Heart right ventricle (tissue), 16 donors: ENCODE results near the gene COPZ1. TPM values are rescaled to one million over a fixed set of nuclear protein-coding genes. Genes with fewer than 3 reads are reported as not detected.

Experiments used
- ATAC-seq, 8 donors: fragments of 200-7000 bp; cut with Tn5 transposase; one replicate each; pipeline ENCODE4 v1.9.1; 2020; ENCODE audit warnings: mild to moderate bottlenecking in 8 of 8, moderate library complexity in 8 of 8, moderate number of reproducible peaks in 1 of 8
- DNase-seq, 2 donors: peaks; one replicate each; pipeline ENCODE4 v3.0.0-alpha.2; 2020
- H3K27ac ChIP-seq, 10 donors: fragments of 200-600 bp; sonication (generic) in 2 of 10; one replicate each; pipeline versions ENCODE4 v1.5.0 to v1.8.0; 2020 to 2022; ENCODE audit warnings: mild to moderate bottlenecking in 3 of 10
- H3K27me3 ChIP-seq, 7 donors: fragments of 200-600 bp; one replicate each; pipeline ENCODE4 v1.8.0; 2021 to 2022; ENCODE audit warnings: mild to moderate bottlenecking in 2 of 7
- H3K36me3 ChIP-seq, 9 donors: fragments of 200-600 bp; sonication (generic) in 1 of 9; one replicate each; pipeline versions ENCODE4 v1.5.0 to v1.8.0; 2020 to 2022; ENCODE audit warnings: mild to moderate bottlenecking in 2 of 9
- H3K4me1 ChIP-seq, 9 donors: fragments of 200-600 bp; sonication (generic) in 1 of 9; one replicate each; pipeline versions ENCODE4 v1.5.0 to v1.8.0; 2020 to 2022; ENCODE audit warnings: mild to moderate bottlenecking in 4 of 9
- H3K4me3 ChIP-seq, 10 donors: fragments of 200-600 bp; sonication (generic) in 2 of 10; one replicate each; pipeline versions ENCODE4 v1.5.0 to v1.8.0; 2020 to 2022; ENCODE audit warnings: mild to moderate bottlenecking in 7 of 10, moderate library complexity in 2 of 10
- H3K9me3 ChIP-seq, 11 donors: fragments of 200-600 bp in 10 of 11; sonication (generic) in 2 of 11; one replicate each; pipeline versions ENCODE4 v1.5.0 to v1.8.0; 2013 to 2022; ENCODE audit warnings: mild to moderate bottlenecking in 2 of 11, control low read depth in 1 of 11, moderate library complexity in 1 of 11
- CTCF ChIP-seq, 9 donors: fragments of 200-600 bp; sonication (generic) in 2 of 9; IDR thresholded peaks; one replicate each; pipeline versions ENCODE4 v1.5.0 to v1.8.0; 2021 to 2022; ENCODE audit warnings: antibody characterized with exemption in 9 of 9, mild to moderate bottlenecking in 5 of 9, moderate library complexity in 1 of 9
- WGBS, 2 donors: extraction: QIAGEN DNeasy Blood & Tissue Kit; methylation state at CpG; one replicate each; pipeline ENCODE4 v1.1.7; 2013; ENCODE audit warnings: inconsistent platforms in 1 of 2; 5-methylcytosine and 5-hydroxymethylcytosine counted together
- intact Hi-C, 10 donors: fragments of 100-400 bp; cut with DNase I; formaldehyde crosslinking; loops; one replicate each; pipeline versions ENCODE4 v1.11.1 to v1.14.2; 2022
- polyA plus RNA-seq, 2 donors: library from polyadenylated mRNA; stranded (reverse); fragments of 200-250 nt; gene quantifications; one replicate each; pipeline ENCODE4 v1.2.3, GENCODE V29; 2013
- total RNA-seq, 10 donors: library from RNA; stranded (reverse); fragmentation: NEBNext Ultra II Directional in 3 of 10; extraction: Animal tissue kit (Norgen Biotek cat#: 25700) in 3 of 10; gene quantifications; one replicate each; pipeline versions ENCODE4 v1.2.1 to v1.2.4, GENCODE V29; 2021 to 2023
- donor health status: Arrhythmogenic right ventricular cardiomyopathy.
- donor health status: ischemic (EF 13 %, LVEDD 7.1; RV severe dilation, severe dysfunction).
- donor health status: healthy with polysubstance abuse.
- donor health status: DM: no; HTN: yes; CAD: no.
- donor health status: DM: no; HTN: no; CAD: no.
- donor health status: ischemic (EF 25% LVEDD 6.9; RV normal size, moderate dysfunction).
- donor health status: ischemic (EF 25% LVEDD 5.7; RV mildly dilated, moderate dysfunction).
- donor health status: healthy.
- donor health status: DM: yes; HTN: yes; CAD: no.
- donor health status: Ischemic cardiomyopathy.
- donor health status: ischemic (EF 35%, LVEDD 5.7; RV mildly dilated, moderate dysfunction).
- donor health status: nonischemic (EF 11% LVEDD 7.7; RV severe dilation, severe dysfunction).
- donor health status: DM: yes; HTN: yes; CAD: no.
- donor health status: PGD.
- donor health status: ischemic (EF 29% LVEDD 5.4; RV normal size, mild dysfunction).
- donor health status: nonischemic (EF 23%, LVEDD 6.1; RV moderate dilation, normal function).

The COPZ1 gene
- total and polyA plus RNA-seq, 12 donors = 64.0 to 152 (median 131) TPM

DNA sequence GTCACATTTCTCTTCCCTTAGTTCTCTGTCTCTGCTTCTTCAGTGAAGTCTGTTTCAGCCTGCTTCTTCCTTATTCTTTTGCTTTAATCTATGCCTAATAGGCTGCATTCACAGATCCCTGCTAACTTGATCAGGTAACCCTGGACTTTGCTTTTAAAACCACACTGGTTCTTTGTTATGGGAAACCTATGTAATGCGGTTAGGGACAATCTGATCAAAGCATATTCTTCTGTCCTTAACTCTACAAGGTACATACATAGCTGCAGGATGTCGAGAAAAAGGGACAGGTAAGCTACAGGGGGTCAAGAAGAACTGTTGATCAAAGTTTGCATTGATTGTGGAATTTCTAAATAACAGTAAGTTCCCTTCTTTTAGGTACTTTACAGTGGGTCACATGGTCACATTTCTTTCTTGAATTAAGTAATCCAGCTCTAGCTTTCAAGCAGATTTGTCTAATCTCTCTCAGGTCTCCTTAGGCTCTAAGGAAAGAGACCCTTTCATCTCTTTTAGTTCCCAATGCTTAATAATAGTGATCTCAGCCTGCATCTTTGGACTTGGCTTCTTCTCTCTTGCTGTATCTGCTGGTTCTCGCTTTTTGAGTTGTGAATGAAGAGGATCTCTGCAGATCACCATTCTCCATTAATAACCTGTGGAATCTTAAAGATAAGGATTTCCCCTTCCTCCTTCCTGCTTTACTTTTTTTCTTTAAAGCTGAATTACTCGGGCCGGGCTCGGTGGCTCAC, 3.8 kb downstream of the COPZ1 start:
- intact Hi-C loops = loop anchor here in 5 of 10 donors (5.0 to 10.0 kb wide), 5 partner anchors 34 to 114 kb away; partner anchors contain the start of gene GPR84 (in 1 of the 5)
- H3K4me3 ChIP-seq = no peak overlapping the region

GRCh38 chr12:54329759-54330158, 4.8 kb downstream of the COPZ1 start:
- Histone ChIP-seq H3K9me3 (no peaks in the 10 kb centered on the region), H3K4me3 (no peak overlapping the region), H3K27me3 (no peaks in the 10 kb centered on the region), H3K36me3 (peaks cover 0 to 38% (median 0%) of the 10 kb centered on the region in 9 donors), H3K27ac (no peak overlapping the region), H3K4me1 (peaks cover 3 to 68% (median 55%) of the 10 kb centered on the region in 9 donors)
- TF ChIP-seq CTCF (IDR thresholded peaks at IDR 0.05) = no peak
- intact Hi-C loops = loop anchor here in 5 of 10 donors (5.0 to 10.0 kb wide), 5 partner anchors 33 to 115 kb away; partner anchors contain the start of gene GPR84 (in 1 of the 5)
- WGBS, 2 donors = 64 to 72% methylated on average over 5 of the region's 5 CpGs
- DNase-seq (no peak), ATAC-seq (no peak)

More for the DNA sequence above, 3.8 kb downstream of the COPZ1 start:
- peaks cover 0 to 28% (median 0%) of the 10 kb centered on the region in 9 donors for H3K36me3 ChIP-seq
- no peaks in the 10 kb centered on the region for H3K27me3 ChIP-seq
- peaks cover 3 to 77% (median 55%) of the 10 kb centered on the region in 9 donors for H3K4me1 ChIP-seq
- no peak for TF ChIP-seq CTCF (IDR thresholded peaks at IDR 0.05)
- WGBS, 2 donors = 82 to 83% methylated on average over 6 of the region's 6 CpGs
- H3K27ac ChIP-seq = peak overlapping the region in 1 of 10 donors; percentile 11
- ATAC-seq (no peak), DNase-seq (no peak)
- H3K9me3 ChIP-seq = no peaks in the 10 kb centered on the region

DNA sequence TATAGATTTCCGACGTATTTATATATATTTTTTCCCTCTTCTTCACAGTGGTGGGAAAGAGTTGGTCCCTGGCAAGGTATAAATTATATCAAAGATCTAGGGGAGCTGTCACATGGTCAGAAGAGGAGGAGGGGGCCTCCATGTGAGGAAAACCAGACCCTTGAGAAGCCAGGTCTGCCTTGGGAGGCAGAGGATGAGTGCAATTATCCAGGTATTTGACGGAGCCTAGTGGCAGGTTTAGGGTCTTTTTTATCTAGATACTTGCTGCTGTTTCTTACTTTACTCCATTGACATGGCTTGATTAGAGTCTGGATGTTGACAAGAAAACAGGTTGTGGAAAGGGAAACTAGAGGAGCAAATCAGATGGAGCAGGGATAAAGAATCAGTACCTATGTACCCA, 5.5 kb downstream of the COPZ1 start:
- Histone ChIP-seq H3K36me3 (peaks cover 0 to 39% (median 0%) of the 10 kb centered on the region in 9 donors), H3K4me1 (peaks cover 3 to 70% (median 54%) of the 10 kb centered on the region in 9 donors), H3K27me3 (no peaks in the 10 kb centered on the region), H3K4me3 (no peak overlapping the region), H3K27ac (peak overlapping the region in 1 of 10 donors; percentile 3), H3K9me3 (no peaks in the 10 kb centered on the region)
- no peak for TF ChIP-seq CTCF (IDR thresholded peaks at IDR 0.05)
- 63 to 71% methylated on average over 3 of the region's 3 CpGs for WGBS, 2 donors
- DNase-seq = no peak
- ATAC-seq = no peak
- intact Hi-C loops = no loop called here

DNA sequence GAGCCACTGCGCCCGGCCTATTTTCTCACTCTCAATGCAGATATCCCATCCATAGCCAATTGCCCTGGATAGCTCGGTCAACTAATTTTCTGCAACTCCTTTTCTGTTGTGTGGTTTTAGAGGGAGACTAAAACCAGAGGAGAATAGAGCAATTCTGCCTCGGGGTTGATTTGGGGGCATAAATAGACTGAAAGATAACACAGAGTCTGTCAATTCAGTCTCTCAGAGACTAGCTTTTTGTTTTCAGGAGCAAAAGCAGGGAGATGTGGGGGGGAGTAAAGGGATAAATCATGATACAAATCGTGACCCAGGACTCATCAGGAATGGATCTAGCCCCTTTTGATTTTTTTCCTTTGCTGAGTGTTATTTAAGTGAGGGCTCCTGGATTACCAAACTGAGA, 6.5 kb downstream of the COPZ1 start:
- DNase-seq (no peak), ATAC-seq (no peak)
- intact Hi-C loops = no loop called here
- TF ChIP-seq CTCF (IDR thresholded peaks at IDR 0.05) = no peak
- Histone ChIP-seq H3K27ac (no peak overlapping the region), H3K36me3 (peaks cover 0 to 39% (median 0%) of the 10 kb centered on the region in 9 donors), H3K9me3 (no peaks in the 10 kb centered on the region), H3K4me1 (peaks cover 0 to 69% (median 44%) of the 10 kb centered on the region in 9 donors), H3K4me3 (no peak overlapping the region), H3K27me3 (no peaks in the 10 kb centered on the region)
- WGBS, 2 donors = 76 to 82% methylated on average over 5 of the region's 5 CpGs
